Mucosa of rectum (tissue), 2 donors: ENCODE results near the gene LCN6.
A peak's percentile ranks its signal among the peaks of the same experiment; 100 is the strongest.

Experiments used
- H3K27ac ChIP-seq, 2 donors: one replicate each; pipeline ENCODE4 v1.7.0; 2013; ENCODE audit warnings: inconsistent platforms in 2 of 2, low read depth in 2 of 2, low read length in 2 of 2
- H3K27me3 ChIP-seq, 2 donors: one replicate each; pipeline ENCODE4 v1.7.0; 2013; ENCODE audit warnings: low read length in 2 of 2; ENCODE audit not compliant: control insufficient read depth in 2 of 2, insufficient read depth in 2 of 2
- H3K36me3 ChIP-seq, 2 donors: one replicate each; pipeline ENCODE4 v1.7.0; 2013; ENCODE audit warnings: low read length in 2 of 2; ENCODE audit not compliant: control insufficient read depth in 2 of 2, insufficient read depth in 2 of 2
- H3K4me1 ChIP-seq, 2 donors: one replicate each; pipeline ENCODE4 v1.7.0; 2013; ENCODE audit warnings: low read length in 2 of 2, mild to moderate bottlenecking in 1 of 2; ENCODE audit not compliant: control insufficient read depth in 2 of 2, insufficient read depth in 2 of 2
- H3K4me3 ChIP-seq, 2 donors: one replicate each; pipeline ENCODE4 v1.7.0; 2013; ENCODE audit warnings: low read length in 2 of 2
- H3K9ac ChIP-seq, 2 donors: one replicate each; pipeline ENCODE4 v1.7.0; 2013; ENCODE audit warnings: low read length in 2 of 2, low read depth in 1 of 2, mild to moderate bottlenecking in 1 of 2
- H3K9me3 ChIP-seq, 2 donors: one replicate each; pipeline ENCODE4 v1.7.0; 2013; ENCODE audit warnings: low read length in 2 of 2; ENCODE audit not compliant: control insufficient read depth in 2 of 2
- donor health status: healthy.
- donor health status: Normal muscosa, but diverticular disease.

The LCN6 gene

DNA sequence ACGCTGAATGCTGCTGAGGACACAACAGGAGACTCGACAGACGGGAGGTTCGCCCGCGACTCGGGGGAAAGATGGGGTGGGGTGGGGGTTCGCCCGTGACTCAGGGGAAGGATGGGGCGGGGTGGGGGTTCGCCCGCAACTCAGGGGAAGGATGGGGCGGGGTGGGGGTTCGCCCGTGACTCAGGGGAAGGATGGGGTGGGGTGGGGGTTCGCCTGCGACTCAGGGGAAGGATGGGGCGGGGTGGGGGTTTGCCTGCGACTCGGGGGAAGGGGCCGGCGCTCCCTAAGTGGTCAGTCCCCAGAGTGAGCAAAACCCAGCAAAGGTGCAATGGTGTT is 2.2 kb downstream of the LCN6 start:
- no peak overlapping the region for H3K9ac ChIP-seq
- no peaks in the 10 kb centered on the region for H3K4me1 ChIP-seq
- no peak overlapping the region for H3K4me3 ChIP-seq
- H3K27me3 ChIP-seq = peaks cover 14 to 22% of the 10 kb centered on the region in 2 donors
- H3K36me3 ChIP-seq = no peaks in the 10 kb centered on the region
- no peaks in the 10 kb centered on the region for H3K9me3 ChIP-seq
- no peak overlapping the region for H3K27ac ChIP-seq

DNA sequence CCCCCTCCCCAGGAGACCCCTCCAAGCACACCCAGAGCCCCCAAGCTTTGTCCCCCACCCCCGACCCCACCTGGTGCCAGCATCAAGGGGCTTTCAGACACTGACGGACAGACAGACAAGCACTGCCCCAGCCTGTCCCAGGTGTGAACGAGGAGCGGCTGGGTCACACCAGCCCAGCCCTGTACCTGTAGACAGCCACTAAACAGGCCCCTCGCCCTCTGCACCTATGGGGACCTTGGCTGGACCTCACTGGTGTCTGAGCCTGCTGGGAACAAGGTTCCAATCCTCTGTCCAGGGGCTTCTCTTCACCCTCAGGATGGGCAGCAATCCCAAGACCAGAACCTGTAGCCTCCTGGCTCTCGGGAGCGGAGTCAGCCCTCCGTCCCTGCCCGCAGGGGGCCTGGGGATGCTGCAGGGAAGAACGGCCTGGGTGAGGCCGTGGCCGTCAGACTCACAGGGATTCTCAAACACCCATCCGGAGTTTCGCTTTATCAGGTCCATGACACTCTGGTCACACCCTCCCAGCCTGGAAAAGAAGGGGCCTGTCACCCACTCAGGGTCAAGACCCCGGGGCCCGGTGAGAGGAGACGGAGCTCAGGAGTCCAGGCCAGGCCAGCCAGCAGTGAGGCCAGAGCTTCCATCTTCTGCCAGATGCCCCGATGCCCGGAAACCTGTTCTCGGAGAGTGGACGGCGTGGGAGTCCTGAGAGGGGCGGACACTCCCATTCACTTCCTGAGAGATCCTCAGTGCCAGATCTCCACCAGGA is 2.8 kb downstream of the LCN6 start:
- H3K4me1 ChIP-seq = no peaks in the 10 kb centered on the region

DNA sequence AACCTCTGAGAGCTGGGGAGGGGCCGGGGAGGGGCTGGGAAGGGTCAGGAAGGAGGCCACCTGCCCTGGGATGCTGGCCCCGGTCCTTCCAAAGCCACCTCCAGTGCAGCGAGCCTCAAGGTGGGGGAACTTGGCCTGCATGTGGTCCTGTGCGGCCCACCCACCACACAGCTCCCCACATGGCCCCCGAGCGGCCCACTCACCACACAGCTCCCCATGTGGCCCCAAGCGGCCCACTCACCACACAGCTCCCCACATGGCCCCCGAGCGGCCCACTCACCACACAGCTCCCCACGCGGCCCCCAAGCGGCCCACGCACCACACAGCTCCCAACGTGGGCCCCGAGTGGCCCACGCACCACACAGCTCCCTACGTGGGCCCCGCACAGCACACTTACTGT is 3.6 kb downstream of the LCN6 start:
- Histone ChIP-seq H3K4me3 (no peak overlapping the region), H3K9ac (no peak overlapping the region), H3K27ac (no peak overlapping the region), H3K36me3 (no peaks in the 10 kb centered on the region), H3K9me3 (no peaks in the 10 kb centered on the region), H3K4me1 (no peaks in the 10 kb centered on the region), H3K27me3 (peaks cover 18 to 32% of the 10 kb centered on the region in 2 donors)

More for the DNA sequence above, 2.8 kb downstream of the LCN6 start:
- Histone ChIP-seq H3K27ac (no peak overlapping the region), H3K9ac (no peak overlapping the region), H3K27me3 (peaks cover 18 to 27% of the 10 kb centered on the region in 2 donors), H3K9me3 (no peaks in the 10 kb centered on the region), H3K4me3 (no peak overlapping the region), H3K36me3 (no peaks in the 10 kb centered on the region)

DNA sequence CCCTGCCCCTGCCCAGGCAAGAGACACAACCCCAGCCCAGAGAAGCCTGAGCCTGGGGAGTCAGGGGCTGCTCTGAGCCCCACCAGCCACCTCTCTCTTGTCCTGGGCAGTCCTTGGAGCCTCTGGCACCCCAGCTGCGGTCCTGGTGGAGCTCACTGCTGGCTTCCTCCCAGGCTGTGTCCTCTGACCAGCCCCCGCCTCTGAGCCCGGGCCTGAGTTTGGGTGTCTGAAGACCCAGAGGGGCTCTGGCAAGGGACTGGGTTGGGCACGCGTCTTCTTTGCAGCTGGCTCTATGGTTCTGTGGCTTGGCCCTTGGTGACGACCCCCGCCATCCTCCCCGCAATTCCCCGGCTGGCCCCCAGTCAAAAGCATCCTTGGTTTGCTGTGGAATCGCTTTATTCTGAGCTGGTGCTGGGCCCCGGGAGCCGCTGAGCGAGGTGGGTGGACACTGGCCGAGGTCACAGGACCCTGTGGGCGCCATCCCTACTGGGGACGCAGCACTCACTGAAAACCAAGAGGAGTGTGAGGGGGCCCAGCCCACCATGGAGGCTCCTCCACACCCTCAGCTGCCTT is 4.6 kb downstream of the LCN6 start:
- H3K27ac ChIP-seq = no peak overlapping the region
- H3K9me3 ChIP-seq = no peaks in the 10 kb centered on the region
- H3K4me1 ChIP-seq = no peaks in the 10 kb centered on the region
- no peak overlapping the region for H3K4me3 ChIP-seq
- no peaks in the 10 kb centered on the region for H3K36me3 ChIP-seq
- no peak overlapping the region for H3K9ac ChIP-seq
- peaks cover 18 to 36% of the 10 kb centered on the region in 2 donors for H3K27me3 ChIP-seq

DNA sequence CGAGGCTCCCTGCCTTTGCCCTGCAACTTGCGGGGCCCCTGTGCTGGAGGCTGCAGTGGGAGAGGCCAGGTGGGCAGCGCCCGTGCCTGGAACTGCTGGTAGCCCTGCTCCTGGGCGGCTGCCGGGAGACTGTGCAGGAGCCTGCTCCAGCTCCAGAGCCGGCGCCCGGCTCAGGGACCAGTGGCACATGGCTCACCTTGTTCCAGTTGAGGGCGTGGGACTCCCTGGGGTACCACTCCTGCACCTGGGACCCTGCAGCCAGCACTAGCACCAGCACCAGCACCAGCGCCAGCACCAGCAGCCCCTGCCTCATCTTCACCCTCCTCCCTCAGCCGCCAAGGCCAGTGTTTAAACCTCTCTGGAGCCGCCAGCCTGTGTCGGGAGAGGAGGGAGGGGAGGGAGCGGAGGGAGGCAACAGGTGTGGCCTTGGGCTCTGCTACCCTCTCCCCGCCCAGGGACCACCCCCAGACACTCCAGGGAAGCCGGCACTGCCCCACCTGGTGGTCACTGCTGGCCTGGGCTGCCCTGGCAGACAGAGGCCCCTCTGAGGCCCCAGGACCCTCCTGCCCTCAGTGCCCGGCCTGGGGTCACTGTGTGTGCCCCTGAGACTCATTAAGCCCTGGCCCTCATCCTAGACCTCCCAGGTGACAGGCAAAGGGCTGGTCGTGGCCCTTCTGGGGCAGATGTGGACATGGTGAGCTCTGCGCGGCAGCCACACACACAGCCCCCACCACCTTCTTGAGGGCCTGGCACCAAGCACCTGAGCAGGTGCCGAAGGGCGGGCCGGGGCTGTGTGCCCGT is 5.5 kb downstream of the LCN6 start, which contains the start of gene LCN10:
TSS of gene LCN10 (minus strand) at position 350 of the 801 bp plus-strand sequence. CDS start at position 313, 37 bp downstream.
- no peaks in the 10 kb centered on the region for H3K9me3 ChIP-seq
- peaks cover 18 to 36% of the 10 kb centered on the region in 2 donors for H3K27me3 ChIP-seq
- H3K4me3 ChIP-seq = peak within 1 kb of the TSS in 1 of 2 donors; percentile 13
- no peaks in the 10 kb centered on the region for H3K4me1 ChIP-seq
- H3K27ac ChIP-seq = no peak within 1 kb of the TSS
- H3K9ac ChIP-seq = no peak within 1 kb of the TSS
- H3K36me3 ChIP-seq = no peaks in the 10 kb centered on the region

DNA sequence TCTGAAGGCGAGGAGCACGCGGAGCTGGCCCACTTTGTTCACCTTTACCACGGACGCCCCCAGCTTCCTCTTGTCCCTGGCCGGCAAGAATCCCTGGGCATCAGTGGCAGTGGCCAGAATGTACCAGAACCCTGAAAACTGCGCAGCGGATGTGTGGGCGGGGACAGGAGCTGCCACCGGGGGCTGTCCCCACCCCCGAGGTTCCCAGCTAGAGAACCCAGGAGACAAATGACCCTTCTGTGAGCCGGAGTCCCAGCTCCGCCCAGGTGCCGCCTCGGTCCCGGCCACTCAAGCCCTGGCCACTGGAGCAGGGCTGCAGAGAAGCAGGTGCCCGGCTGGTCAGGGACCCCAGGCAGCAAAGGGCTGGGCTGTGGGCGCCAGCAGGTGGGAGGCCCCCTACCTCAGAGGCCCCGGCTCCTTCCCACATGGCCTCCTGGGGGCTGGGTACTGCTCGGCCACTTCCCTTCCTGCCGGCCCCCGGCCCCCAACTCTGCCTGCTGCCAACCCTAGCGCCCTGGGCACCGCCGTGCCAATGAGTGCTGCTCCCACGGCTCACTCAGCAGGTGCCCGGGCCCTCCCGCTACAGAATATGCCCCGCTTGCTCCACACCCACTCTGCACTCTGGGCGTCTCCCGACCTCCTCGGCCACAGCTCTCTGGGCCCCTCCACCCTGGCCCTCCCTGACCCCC is 6.3 kb downstream of the LCN6 start:
- Histone ChIP-seq H3K4me1 (no peaks in the 10 kb centered on the region), H3K9ac (no peak overlapping the region), H3K4me3 (peak overlapping the region in 1 of 2 donors; percentile 13), H3K36me3 (no peaks in the 10 kb centered on the region), H3K27ac (no peak overlapping the region), H3K9me3 (no peaks in the 10 kb centered on the region), H3K27me3 (peaks cover 18 to 36% of the 10 kb centered on the region in 2 donors)

DNA sequence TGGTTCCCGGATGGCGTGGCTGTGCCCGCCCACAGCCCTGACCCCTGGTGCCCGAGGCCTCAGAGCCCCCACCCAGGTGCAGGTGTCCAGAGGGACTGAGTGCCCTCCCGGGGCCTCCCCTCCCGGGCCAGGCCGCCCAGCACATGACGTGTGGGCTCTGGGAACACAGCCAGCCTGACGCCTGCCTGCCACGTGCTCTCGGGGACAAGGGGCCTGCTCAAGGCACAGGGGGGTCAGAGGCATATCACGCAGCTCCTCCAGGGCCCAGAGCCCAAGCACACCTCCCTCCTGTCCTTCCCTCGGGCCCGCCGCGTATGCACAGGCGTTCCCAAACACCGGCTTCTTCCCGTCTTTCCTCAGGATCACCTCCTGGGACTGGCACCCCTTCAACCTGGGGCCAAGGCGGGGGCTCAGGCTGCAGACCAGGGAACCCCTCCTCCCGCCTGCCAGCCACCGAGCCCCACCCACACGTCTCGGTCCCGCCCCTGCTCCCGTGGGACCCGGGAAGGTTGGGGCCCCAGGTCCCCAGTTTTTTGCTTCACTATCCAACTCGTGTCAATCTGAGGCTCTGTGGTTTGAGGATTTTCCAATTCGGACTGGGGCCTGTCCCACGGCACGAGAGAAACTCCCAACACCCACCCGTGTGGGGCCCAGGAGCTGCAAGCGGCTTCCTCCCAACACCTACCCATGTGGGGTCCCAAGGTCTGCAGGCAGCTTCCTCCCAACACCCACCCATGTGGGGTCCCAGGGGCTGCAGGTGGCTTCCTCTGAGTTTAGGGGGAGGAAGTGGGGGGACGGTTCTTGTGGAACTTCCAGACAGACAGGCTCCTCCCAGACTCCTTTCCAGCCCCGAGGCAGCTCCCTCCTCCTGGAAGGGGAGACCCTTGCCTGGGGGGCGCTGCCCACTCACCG is 7.1 kb downstream of the LCN6 start:
- no peaks in the 10 kb centered on the region for H3K9me3 ChIP-seq
- H3K27ac ChIP-seq = no peak overlapping the region

DNA sequence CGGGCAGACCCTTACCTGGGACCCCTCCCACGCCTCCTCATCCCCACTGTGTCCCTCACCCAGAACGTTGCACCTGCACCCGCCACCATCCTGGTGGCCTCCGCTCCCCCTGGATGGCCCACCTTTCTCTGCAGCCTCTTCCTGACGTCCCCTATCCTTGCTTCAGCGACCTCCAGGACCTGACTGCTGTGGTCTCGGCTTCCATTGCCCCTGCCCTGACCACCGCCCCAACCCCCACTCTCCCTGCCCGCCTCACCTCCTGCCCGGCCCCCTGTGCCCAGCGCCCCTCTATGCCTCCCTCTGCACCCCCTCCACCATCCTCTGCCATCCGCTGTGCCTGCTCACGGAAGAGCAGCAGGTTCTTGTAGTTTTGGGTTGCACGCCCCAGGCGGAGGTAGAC is 7.8 kb downstream of the LCN6 start:
- Histone ChIP-seq H3K9me3 (no peaks in the 10 kb centered on the region), H3K27me3 (peaks cover 18 to 36% of the 10 kb centered on the region in 2 donors), H3K4me3 (no peak overlapping the region), H3K27ac (no peak overlapping the region), H3K9ac (no peak overlapping the region), H3K36me3 (no peaks in the 10 kb centered on the region), H3K4me1 (no peaks in the 10 kb centered on the region)

More for the DNA sequence above, 7.1 kb downstream of the LCN6 start:
- Histone ChIP-seq H3K4me3 (peak overlapping the region in 1 of 2 donors; percentile 13), H3K9ac (no peak overlapping the region), H3K36me3 (no peaks in the 10 kb centered on the region), H3K4me1 (no peaks in the 10 kb centered on the region), H3K27me3 (peaks cover 18 to 36% of the 10 kb centered on the region in 2 donors)

DNA sequence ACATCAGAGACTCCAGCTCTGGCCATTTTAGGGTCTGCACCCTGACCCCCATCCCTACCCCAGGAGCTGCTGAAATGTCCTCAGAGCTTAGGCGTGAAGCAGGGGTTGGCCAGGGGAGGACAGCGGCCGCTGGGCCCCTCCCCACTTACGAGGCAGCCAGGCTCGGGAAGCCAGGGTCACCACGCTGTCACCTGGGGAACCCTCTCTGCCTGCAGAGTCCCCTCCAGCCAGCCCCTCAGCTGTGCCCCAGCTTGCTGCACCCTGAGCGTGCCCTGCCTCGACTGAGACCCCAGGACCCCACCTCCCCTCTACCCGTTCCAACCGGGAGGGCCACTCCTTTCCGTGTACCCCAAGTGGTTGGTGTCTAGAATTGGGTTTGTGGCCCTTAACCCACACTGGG is 8.3 kb downstream of the LCN6 start:
- H3K27me3 ChIP-seq = peaks cover 18 to 36% of the 10 kb centered on the region in 2 donors

More for the DNA sequence above, 8.3 kb downstream of the LCN6 start:
- Histone ChIP-seq H3K4me1 (no peaks in the 10 kb centered on the region), H3K36me3 (no peaks in the 10 kb centered on the region), H3K9ac (no peak overlapping the region), H3K9me3 (no peaks in the 10 kb centered on the region), H3K27ac (no peak overlapping the region), H3K4me3 (no peak overlapping the region)
